Thymus (tissue), 11 donors: Measurements from ENCODE around the gene CNOT4. TPM values are rescaled to one million over a fixed set of nuclear protein-coding genes. Genes with fewer than 3 reads are reported as not detected.

Experiments
- DNase-seq, 9 donors: peaks; one replicate each; pipeline ENCODE4 v3.0.0-alpha.2; 2013; ENCODE audit warnings: low spot score in 9 of 9, low read depth in 6 of 9, missing footprints in 1 of 9
- H3K27ac ChIP-seq, 2 donors: one replicate each; pipeline ENCODE4 v1.5.1; 2013; ENCODE audit warnings: control low read depth in 1 of 2, low read depth in 1 of 2, low read length in 1 of 2, mild to moderate bottlenecking in 1 of 2, moderate library complexity in 1 of 2
- H3K27me3 ChIP-seq, 2 donors: one replicate each; pipeline ENCODE4 v1.5.1; 2013; ENCODE audit warnings: low read length in 1 of 2; ENCODE audit not compliant: control insufficient read depth in 2 of 2, insufficient read depth in 1 of 2
- H3K36me3 ChIP-seq, 2 donors: one replicate each; pipeline ENCODE4 v1.5.1; 2013; ENCODE audit warnings: low read length in 1 of 2, mild to moderate bottlenecking in 1 of 2, moderate library complexity in 1 of 2; ENCODE audit not compliant: control insufficient read depth in 2 of 2, insufficient read depth in 2 of 2
- H3K4me1 ChIP-seq, 2 donors: one replicate each; pipeline ENCODE4 v1.5.1; 2013; ENCODE audit warnings: low read length in 2 of 2; ENCODE audit not compliant: control insufficient read depth in 2 of 2, insufficient read depth in 2 of 2
- H3K4me3 ChIP-seq, 2 donors: one replicate each; pipeline ENCODE4 v1.5.1; 2013; ENCODE audit warnings: low read length in 2 of 2, control low read depth in 1 of 2, mild to moderate bottlenecking in 1 of 2
- H3K9me3 ChIP-seq, 2 donors: one replicate each; pipeline ENCODE4 v1.5.1; 2013; ENCODE audit warnings: low read length in 1 of 2, mild to moderate bottlenecking in 1 of 2; ENCODE audit not compliant: control insufficient read depth in 2 of 2, insufficient read depth in 1 of 2
- WGBS: extraction: QIAGEN DNeasy Blood & Tissue Kit; methylation state at CpG from one replicate; pipeline ENCODE4 v1.1.7; 2013; 5-methylcytosine and 5-hydroxymethylcytosine counted together
- polyA plus RNA-seq: library from polyadenylated mRNA; stranded (reverse); fragments of 200-250 nt; gene quantifications from one replicate; pipeline ENCODE4 v1.2.3, GENCODE V29; 2013
- total RNA-seq: library from RNA; stranded (reverse); fragments of 120-200 nt; gene quantifications from one replicate; pipeline ENCODE4 v1.2.4, GENCODE V29; 2013
- donor health status: healthy.

CNOT4 gene
- total and polyA plus RNA-seq, 2 donors = 6.3 to 12.8 TPM

- Histone ChIP-seq H3K4me1 (no peaks in the 10 kb centered on the region), H3K36me3 (no peaks in the 10 kb centered on the region), H3K27me3 (no peaks in the 10 kb centered on the region), H3K27ac (no peak overlapping the region), H3K9me3 (no peaks in the 10 kb centered on the region), H3K4me3 (no peak overlapping the region)
- WGBS = 95% methylated on average over 4 of the region's 4 CpGs
- no peak for DNase-seq
Observed at GRCh38 chr7:135519871-135520270, 10.0 kb upstream of the CNOT4 start.

DNA sequence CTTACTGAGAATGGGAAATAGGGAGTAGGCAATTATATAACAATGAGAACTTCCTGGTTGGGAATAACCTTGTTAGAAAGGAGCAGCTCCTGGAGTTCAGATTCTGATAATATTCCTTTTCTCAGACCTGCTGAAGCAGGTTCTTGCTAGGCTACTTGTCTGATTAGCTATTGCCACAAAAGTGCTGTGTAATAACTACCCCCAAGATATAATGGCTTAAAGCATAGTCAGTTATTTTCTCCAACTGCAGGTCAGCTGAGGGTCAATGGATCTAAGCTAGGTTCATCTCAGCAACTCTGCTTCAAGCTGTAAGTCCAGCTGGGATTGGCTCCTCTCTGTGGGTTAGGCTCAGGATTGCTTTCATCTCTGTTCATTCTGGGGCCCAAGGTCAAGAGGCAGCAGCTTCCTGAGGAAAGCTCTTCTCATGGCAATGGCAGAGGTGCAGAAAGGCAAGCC lies 9.4 kb upstream of the CNOT4 start:
- Histone ChIP-seq H3K9me3 (no peaks in the 10 kb centered on the region), H3K36me3 (no peaks in the 10 kb centered on the region), H3K4me3 (no peak overlapping the region), H3K27me3 (no peaks in the 10 kb centered on the region), H3K4me1 (no peaks in the 10 kb centered on the region), H3K27ac (no peak overlapping the region)
- DNase-seq = no peak

DNA sequence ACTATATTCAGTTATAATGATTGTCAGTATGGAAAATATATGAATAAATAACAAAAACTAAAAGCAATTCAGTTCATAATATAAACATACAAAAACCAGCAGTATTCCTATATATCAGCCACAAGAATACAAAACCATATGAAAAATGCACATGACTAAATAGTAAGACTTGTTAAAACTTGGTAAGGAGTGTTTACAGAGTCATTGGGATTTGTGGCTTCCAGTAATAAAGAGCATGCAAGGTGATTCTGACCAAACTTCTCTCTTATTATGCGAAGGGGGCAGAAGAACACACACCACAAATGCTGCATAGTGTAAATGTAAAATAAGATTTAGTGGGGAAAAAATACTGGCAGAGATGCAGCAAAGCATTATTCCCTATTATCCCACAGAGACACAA lies 8.8 kb upstream of the CNOT4 start:
- Histone ChIP-seq H3K36me3 (no peaks in the 10 kb centered on the region), H3K27ac (no peak overlapping the region), H3K4me3 (no peak overlapping the region), H3K27me3 (no peaks in the 10 kb centered on the region), H3K9me3 (no peaks in the 10 kb centered on the region), H3K4me1 (no peaks in the 10 kb centered on the region)
- DNase-seq = no peak
- 95% methylated on average over 1 of the region's 1 CpG for WGBS

DNA sequence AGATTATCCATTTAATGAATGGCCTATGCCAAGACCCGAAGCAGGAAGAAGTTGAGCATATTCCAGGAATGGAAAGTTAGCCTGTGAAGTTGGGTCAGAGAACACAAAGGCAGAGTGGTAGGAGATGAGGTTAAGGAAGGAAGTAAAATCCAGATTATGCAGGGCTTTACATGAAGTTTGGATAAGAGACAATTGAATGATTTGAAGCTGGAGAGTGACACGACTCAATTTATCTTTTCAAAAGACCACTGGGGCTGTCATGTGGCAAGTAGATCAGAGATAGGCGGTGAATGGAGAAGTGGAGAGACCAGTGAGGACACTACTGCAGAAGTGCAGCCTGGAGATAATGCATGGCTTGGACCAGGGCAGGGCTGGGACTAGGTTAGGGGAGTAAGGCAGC lies 7.2 kb upstream of the CNOT4 start:
- no peaks in the 10 kb centered on the region for H3K27me3 ChIP-seq
- no peaks in the 10 kb centered on the region for H3K36me3 ChIP-seq
- no peak overlapping the region for H3K4me3 ChIP-seq
- H3K9me3 ChIP-seq = no peaks in the 10 kb centered on the region
- H3K4me1 ChIP-seq = no peaks in the 10 kb centered on the region
- DNase-seq = no peak
- no peak overlapping the region for H3K27ac ChIP-seq
- 95% methylated on average over 3 of the region's 3 CpGs for WGBS

DNA sequence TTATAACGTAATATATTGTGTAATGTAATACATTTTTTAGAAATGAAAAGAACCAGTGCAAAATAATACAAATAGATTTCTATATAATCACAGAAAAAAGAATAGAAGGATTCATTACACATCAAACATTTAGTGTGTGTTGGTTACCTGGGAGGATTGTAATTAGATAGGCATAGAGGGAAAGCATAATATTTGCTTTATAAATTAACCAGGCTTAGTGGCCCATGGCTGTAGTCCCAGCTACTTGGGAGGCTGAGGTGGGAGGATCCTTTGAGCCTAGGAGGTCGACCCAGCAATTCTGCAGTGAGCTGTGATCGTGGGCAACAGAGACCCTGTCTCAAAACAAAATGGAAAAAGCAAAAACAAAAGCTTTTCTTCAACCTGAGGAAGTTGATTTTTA lies 5.0 kb upstream of the CNOT4 start:
- no peak for DNase-seq
- Histone ChIP-seq H3K27ac (no peak overlapping the region), H3K9me3 (no peaks in the 10 kb centered on the region), H3K36me3 (no peaks in the 10 kb centered on the region), H3K4me1 (peaks cover 0 to 7% of the 10 kb centered on the region in 2 donors), H3K4me3 (no peak overlapping the region), H3K27me3 (no peaks in the 10 kb centered on the region)
- WGBS = 93% methylated on average over 3 of the region's 3 CpGs

DNA sequence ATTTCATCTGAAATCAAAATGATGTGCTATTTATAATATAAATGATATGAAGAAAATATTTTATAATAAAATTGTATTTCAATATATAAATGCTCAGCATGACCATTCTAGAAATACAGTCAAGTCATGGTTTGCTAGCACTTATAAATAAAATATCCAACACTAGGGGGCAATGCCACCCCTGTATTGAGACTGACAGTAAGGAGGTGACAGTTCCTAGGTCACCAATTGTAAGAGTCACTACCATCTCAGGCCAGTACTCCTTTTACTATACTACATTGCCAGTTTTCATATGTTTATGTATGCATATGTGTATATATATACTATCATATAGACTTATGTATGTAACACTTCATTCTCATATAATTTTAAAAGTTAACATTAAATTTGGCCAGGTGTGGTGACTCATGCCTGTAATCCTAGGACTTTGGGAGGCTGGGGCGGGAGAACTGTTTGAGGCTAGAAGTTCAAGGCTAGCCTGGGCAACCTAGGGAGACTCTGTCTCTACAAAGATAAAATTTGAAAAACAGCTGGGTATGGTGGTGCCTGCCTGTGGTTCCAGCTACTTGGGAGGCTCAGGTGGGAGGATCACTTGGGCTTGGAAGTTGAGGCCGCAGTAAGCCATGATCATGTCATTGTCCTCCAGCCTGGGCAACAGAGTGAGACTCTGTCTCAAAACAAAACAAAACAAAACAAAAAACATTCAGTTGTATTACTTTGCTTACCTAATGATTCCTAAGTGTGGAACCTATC lies 2.4 kb upstream of the CNOT4 start:
- H3K27me3 ChIP-seq = no peaks in the 10 kb centered on the region
- H3K36me3 ChIP-seq = no peaks in the 10 kb centered on the region
- no peak overlapping the region for H3K4me3 ChIP-seq
- no peaks in the 10 kb centered on the region for H3K9me3 ChIP-seq
- peaks cover 6 to 13% of the 10 kb centered on the region in 2 donors for H3K4me1 ChIP-seq
- WGBS = 98% methylated on average over 2 of the region's 2 CpGs
- DNase-seq = peak in 7 of 9 donors; percentile 22 to 74 (median 37)
- H3K27ac ChIP-seq = no peak overlapping the region

DNA sequence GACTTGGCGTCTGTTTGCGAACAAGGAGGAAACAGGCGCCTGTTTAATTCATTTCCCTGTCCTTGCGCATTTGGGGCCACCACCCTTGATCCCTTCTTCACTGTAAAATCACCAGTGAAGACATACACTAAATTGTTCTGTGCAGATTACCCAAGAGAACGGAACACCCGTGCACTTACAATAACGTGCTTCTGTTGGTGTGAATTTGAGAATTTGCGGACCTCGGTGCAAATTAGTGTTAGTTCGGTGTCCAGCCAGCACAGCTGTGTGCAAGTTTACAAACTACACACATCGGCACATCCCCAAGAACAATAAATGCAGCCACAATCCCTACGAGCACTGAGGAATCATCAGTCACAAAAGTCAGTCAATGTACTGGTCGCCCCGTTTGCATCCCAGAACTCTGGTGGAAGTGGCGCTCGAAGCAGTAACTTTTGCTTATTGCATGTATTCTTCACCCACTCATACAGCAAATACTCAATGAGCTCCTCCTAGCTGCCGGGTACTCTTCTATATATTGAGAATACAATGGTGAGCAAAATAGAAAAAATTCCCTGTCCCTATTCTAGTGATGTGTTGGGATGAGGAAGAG lies 786 bp upstream of the CNOT4 start:
- Histone ChIP-seq H3K4me1 (peaks cover 6 to 13% of the 10 kb centered on the region in 2 donors), H3K27me3 (no peaks in the 10 kb centered on the region), H3K9me3 (no peaks in the 10 kb centered on the region), H3K27ac (peak overlapping the region in 1 of 2 donors; percentile 15), H3K4me3 (peak overlapping the region; percentile 97), H3K36me3 (no peaks in the 10 kb centered on the region)
- DNase-seq = peak in 3 of 9 donors; percentile 3 to 16 (median 4)
- 3% methylated on average over 17 of the region's 17 CpGs for WGBS

GRCh38 chr7:135509589-135509838 lies 388 bp downstream of the CNOT4 start:
- Histone ChIP-seq H3K9me3 (no peaks in the 10 kb centered on the region), H3K36me3 (no peaks in the 10 kb centered on the region), H3K4me3 (peak overlapping the region; percentile 97), H3K27ac (peak overlapping the region; percentile 98 to 99), H3K27me3 (no peaks in the 10 kb centered on the region), H3K4me1 (peaks cover 6 to 13% of the 10 kb centered on the region in 2 donors)
- under 1% methylated on average over 14 of the region's 14 CpGs for WGBS
- peak in 1 of 9 donors; percentile 18 for DNase-seq

GRCh38 chr7:135508883-135509588 lies 866 bp downstream of the CNOT4 start:
- Histone ChIP-seq H3K9me3 (no peaks in the 10 kb centered on the region), H3K27me3 (no peaks in the 10 kb centered on the region), H3K36me3 (no peaks in the 10 kb centered on the region), H3K27ac (peak overlapping the region; percentile 98 to 99), H3K4me3 (peak overlapping the region; percentile 97), H3K4me1 (peaks cover 6 to 13% of the 10 kb centered on the region in 2 donors)
- peak; percentile 30 to 75 (median 45) for DNase-seq
- WGBS = under 1% methylated on average over 17 of the region's 17 CpGs
